ENCODE data around the gene SHROOM3.

The SHROOM3 gene

DNA sequence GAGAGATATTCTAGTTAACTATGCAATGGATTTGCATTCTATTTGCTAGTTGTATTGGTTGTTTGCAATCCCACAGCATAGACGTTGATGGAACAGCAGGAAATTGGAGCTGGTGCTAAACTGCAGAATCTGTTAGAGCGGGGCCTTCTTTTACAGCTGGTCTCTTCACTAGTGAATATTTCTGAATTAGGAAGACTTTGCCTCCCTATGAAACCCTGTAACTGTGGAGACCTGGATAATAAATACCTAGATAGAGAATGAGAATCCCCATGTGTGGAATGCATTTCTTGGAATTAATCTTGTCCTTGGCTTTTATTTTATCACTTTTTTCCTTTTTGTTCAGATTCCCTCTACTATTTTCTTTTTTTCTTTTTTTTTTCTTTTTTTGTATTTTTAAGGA is 109.7 kb downstream of the SHROOM3 start:
- DNase-seq = no peak

DNA sequence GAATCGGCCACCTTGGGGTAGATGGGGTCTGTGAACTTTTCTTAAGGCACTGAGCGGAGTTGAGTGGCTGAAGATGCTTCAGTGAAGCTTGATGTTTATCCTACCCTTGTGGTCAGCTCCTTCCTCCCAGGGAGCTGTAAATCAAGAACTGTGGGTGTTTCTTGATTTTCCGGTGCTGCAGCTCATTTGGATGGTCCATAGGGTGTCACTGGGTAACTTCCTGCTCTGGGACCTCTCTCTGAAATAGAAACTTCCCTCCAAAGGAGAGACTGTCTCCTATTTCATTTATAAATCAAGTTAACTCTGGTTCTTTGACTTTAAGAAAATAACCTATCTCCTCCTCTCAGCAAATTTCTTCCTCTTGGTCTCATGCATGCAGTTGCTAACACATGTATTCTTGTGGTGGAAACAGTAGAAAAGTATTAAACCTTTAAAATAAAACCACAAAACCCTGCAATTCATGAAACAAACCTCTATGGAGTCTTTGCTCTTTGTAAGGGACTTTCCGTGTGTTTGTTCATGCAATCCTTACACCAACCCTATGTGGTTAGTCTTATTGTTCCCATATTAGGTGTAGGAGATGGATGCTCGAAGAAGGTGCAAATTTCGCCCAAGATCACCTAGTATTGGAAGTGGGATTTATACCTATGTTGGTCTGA is 110.3 kb downstream of the SHROOM3 start:
- no peak for DNase-seq

- DNase-seq = no peak
Measured at GRCh38 chr4:76546327-76546726, 111.3 kb downstream of the SHROOM3 start.

- DNase-seq = no peak
Measured at GRCh38 chr4:76546759-76547742, 112.0 kb downstream of the SHROOM3 start.

DNA sequence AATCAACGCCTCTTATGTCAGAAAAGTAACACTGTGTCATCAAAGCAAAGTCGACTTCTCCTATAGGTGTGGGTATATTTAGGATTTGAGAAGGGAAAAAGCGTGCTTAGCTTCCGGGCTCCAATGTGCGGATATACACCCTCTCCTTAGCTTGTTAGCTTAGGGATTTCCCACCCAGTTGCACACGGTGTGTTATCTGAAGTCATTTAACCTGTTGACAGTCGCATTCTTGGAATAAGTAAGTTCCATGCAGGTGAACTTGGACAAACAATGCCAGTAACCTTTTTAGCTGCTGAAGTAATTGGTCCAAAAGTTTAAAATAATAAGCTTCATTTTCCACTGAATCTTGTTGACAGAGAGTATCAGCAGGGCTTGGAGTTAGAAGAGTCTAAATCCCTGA is 113.7 kb downstream of the SHROOM3 start:
- DNase-seq = no peak

DNA sequence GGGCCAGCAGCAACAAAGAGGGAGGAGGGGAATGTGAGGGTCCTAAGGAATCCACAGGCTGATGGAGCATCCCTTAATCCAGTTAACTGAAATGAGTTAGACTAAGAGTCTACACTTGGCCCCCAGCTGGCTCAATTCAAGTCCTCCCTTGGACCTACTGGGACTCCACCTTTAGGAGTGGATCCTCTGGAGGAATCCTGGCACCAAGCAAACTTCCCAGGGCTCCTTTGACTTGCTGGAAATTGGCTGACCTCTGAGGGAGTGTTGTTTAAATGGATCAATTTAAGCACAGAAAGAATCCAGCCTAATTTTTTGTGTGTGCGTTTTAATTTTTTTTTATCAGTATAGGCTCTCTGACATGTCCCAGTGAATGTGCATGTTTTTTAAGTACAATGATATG is 114.7 kb downstream of the SHROOM3 start:
- DNase-seq = no peak

- DNase-seq = no peak
Measured at GRCh38 chr4:76550966-76551780, 116.1 kb downstream of the SHROOM3 start.

DNA sequence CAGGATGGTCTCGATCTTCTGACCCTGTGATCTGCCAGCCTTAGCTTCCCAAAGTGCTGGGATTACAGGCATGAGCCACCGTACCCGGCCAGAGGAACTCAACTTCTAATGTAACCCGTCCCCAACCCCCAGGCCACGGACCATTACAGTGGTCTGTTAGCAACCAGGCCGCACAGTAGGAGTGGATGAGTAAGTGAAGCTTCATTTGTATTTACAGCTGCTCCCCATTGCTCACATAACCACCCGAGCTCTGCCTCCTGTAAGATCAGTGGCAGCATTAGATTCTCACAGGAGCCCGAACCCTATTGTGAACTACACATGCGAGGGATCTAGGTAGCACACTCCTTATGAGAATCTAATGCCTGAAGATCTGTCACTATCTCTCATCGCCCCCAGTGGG is 119.6 kb downstream of the SHROOM3 start:
- DNase-seq = no peak

- no peak for DNase-seq
Measured at GRCh38 chr4:76556452-76556851, 121.4 kb downstream of the SHROOM3 start.

DNA sequence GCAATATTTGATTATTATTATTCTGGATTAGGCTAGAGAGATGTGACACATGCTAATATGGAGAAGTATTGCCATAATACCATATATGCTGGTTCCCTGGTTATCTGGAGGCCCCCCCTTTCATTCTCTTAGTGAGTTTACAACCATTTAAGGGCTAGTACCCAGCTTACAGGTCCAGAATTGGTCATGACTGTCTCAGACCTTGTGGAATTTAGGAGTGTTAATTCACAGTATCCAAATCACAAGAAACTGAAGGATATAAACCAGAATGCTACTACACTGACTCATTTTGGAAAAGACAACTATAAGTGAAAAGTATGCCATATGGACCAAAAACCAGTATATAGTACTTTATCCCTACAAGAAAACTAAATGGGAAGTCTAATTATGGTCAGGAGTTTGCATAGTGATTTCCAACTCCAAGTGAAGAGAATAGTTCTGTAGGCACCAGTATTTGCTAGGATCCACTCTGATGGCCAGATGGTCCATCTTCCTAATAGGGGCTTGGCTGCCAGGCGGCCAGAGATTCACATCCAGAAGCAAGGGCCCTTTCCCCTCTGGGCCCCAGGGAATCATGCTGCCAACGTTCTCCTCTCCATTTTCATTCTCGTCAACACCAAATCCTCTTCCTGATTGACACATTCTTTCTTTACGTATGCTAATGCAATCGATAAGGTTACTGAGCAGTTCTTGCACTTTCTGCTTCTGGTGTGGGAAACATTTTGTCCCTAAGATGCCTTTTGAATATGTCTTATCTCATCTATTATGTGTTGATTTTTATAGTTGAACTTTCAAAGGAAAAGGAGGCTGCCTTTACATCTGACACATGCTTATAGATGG is 123.6 kb downstream of the SHROOM3 start:
- no peak for DNase-seq

- no peak for DNase-seq
Measured at GRCh38 chr4:76559236-76560071, 124.4 kb downstream of the SHROOM3 start.

DNA sequence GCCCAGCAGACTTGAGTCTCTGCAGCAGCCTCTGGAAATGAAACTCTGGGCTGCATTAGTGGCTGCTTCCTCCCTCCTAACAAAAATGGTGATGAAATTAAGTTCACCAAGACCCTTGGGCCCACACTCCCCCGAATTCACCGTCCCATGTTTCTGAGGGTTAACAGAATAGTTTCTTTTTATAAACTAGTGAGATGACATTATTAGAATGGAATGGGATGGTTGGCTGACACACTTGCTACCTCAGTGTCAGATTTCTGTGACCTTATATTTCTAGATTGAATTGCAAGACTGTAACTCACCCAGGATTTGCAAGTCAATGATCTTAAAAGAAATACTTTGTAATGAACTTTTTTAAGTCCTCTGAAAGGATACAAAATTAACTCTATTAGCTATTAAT is 127.1 kb downstream of the SHROOM3 start:
- no peak for DNase-seq

- no peak for DNase-seq
Measured at GRCh38 chr4:76562836-76563453, 127.9 kb downstream of the SHROOM3 start.

DNA sequence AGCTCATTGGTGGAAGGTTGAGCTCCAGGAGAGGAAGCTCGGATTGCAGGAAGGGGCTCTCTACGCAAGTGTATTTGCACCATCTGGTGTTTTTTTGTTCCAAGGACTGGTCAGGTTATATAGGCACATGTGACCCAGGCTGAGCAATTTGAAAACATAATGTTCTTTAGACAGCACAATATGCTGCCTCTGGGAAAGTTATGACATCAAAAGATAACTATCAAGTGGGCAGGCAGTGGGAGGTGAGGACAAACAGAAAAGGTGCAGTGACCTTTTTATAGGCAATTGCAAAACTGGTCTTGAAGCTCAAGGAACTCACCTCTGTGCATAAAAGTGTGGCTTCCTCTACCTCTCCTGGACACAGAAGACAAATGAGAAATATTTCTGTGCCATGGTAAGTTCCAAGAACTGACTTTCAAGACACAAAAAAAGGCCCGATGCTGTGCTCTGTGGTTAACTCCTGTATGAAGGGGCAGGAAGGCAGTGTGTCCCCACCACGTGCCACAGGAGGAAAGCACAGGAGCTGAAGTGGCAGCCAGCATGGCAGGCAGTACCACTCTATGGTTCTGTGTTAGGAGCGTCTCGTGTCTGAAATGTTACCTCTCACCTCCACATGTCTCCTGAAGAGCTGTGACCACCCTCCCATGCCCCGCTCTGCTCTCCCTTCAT is 128.6 kb downstream of the SHROOM3 start:
- peak; percentile 36 for DNase-seq

DNA sequence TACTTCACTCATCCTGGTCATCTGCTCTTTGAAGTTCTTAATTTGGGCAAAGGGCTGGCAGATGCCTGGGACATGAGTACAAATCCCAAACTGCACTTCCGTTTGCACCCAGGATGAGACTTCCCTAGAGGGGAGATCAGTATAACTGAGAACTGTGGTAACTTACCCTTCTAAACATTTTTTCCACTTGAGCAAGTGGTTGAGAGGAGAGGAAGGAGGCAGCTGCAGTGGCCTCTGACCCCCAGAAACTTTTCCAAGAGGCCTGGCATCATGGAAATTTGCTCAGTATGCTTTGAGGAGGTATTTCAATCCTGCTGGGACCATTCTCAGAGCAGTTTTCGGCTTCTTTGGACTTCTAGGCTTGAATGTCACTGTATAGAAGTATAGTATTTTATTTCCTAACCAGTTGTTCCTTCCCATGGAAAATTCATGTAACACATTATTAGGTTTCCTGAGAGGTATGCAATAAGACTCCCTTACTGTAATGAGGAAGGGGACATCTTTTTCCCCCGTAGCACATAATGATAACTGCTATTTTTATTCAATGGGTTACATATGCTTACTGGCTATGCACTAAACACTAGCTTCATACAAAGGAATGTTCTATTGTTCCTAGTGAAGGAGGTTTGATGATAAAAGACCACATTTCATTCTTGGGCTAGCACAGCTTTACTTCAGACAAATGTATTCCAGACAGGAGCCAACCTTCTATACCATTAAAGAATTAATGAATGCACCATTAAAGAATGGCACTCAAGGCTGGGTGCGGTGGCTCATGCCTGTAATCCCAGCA is 129.3 kb downstream of the SHROOM3 start:
- DNase-seq = no peak

DNA sequence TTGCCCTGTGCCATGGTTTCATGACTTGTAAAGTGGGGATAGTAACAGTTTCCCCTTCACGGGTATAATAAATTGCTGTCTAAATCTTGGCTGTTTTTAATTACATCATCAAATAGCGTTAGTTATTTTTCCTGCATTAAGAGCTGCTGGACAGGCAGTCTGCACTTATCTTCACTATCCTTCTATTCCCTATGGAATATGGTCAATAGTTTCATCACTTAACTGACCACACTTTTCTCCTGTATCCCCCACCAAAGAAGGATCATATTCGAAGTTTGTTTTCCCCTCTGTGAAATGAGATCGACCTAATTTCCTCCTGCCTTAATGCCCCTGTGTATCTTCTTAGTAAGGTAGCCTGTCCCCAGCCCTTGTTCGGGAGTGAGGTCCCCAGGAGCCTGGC is 133.2 kb downstream of the SHROOM3 start:
- no peak for DNase-seq

DNA sequence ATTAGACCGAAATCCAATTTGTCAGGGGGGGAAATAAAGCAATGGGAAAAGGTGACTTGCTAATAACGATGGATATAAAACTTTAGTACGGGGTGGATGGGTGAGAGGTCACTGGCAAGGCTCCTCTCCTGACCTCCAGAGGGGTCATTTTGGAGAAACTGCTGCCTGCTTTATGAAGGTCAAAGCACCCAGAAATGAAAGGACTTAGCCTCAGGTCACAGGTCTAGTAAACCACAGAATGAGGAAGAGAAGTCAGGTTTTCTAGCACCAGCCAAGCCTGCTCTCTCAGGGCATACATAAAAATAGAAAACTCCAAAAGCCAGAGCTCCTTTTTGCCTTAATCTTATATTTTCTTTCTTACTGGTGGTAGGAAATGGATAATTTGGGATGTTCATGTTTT is 134.2 kb downstream of the SHROOM3 start:
- DNase-seq = no peak

- no peak for DNase-seq
Measured at GRCh38 chr4:76569706-76570105, 134.7 kb downstream of the SHROOM3 start.

DNA sequence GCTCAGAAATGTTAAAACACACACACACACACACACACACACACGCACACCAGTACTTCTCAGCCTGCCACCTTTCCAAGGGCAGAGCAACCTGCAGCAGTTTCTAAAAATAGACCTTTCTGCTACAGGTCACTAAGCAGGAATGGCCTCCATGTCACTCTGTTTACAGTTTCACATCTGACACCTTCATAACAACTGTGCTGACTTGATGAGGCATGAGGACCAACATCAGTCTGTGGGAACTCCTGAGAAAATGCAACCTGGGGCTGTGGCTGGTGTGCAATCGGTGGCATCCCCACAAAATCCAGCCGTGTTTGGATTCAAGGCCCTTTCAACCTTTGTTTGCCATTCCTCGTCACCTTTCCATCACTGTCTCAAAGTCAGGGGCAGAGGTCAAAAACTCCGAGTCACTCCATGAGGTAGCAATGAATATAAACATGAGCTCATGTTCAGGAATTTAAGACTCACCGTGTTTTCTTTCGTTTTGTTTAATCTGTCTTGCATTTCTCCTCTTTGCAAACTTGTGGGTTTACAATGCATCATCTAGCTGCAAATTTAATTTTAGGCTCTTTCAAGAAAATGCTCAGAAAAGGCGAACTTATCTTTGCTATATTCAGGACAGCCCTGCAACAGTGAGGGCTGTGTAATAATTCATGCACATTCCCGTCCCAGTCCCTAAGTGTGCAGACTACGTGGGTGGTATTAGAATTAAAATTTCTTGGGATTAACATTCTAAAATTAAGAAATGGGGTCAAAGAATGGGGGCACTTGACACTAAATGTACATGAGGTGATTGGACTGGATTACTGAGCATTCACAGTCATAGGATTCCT is 135.3 kb downstream of the SHROOM3 start:
- peak; percentile 66 for DNase-seq
